Hepatocyte (in vitro differentiated cells): Measurements from ENCODE around the gene PLEKHA5.

Experiments used
- CTCF ChIP-seq: fragments of 200-600 bp; sonication (generic); IDR thresholded peaks from 2 replicates; pipeline ENCODE4 v1.5.1; 2016; ENCODE audit warnings: antibody characterized with exemption, mild to moderate bottlenecking; ENCODE audit not compliant: poor library complexity
- EZH2 ChIP-seq: fragments of 200-600 bp; sonication (generic); IDR thresholded peaks from 2 replicates; pipeline ENCODE4 v1.6.1; 2016; ENCODE audit warnings: antibody characterized with exemption, mild to moderate bottlenecking, borderline replicate concordance
- EZH2phosphoT487 ChIP-seq: fragments of 200-600 bp; sonication (generic); IDR thresholded peaks from one replicate; pipeline ENCODE4 v1.6.1; 2018; ENCODE audit warnings: antibody characterized with exemption, mild to moderate bottlenecking, low read depth, moderate library complexity; ENCODE audit not compliant: unreplicated experiment, severe bottlenecking

- TF ChIP-seq CTCF (no peak), EZH2 (no peak), EZH2phosphoT487 (no peak)
Observed at GRCh38 chr12:19148860-19149259, 19.3 kb downstream of the PLEKHA5 start.
